Trophoblast cell (in vitro differentiated cells and primary cell): ENCODE results near the gene GNAT2.

Source experiments
- DNase-seq, 2 donors: peaks; one replicate each; pipeline ENCODE4 v3.0.0-alpha.2; 2016
- H2AFZ ChIP-seq: 2 replicates; pipeline ENCODE4 v1.6.1; 2013; ENCODE audit warnings: low read length, moderate library complexity, mild to moderate bottlenecking; ENCODE audit not compliant: insufficient read depth, poor library complexity
- H2AK5ac ChIP-seq: 2 replicates; pipeline ENCODE4 v1.6.1; 2013; ENCODE audit warnings: mild to moderate bottlenecking, low read length
- H2BK120ac ChIP-seq: 2 replicates; pipeline ENCODE4 v1.6.1; 2013; ENCODE audit warnings: low read length, mild to moderate bottlenecking, moderate library complexity; ENCODE audit not compliant: insufficient read depth, poor library complexity
- H2BK12ac ChIP-seq: 2 replicates; pipeline ENCODE4 v1.6.1; 2013; ENCODE audit warnings: mild to moderate bottlenecking, low read length, moderate library complexity
- H2BK5ac ChIP-seq: 2 replicates; pipeline ENCODE4 v1.6.1; 2013; ENCODE audit warnings: low read length, low read depth, moderate library complexity, mild to moderate bottlenecking; ENCODE audit not compliant: poor library complexity
- H3K14ac ChIP-seq: 2 replicates; pipeline ENCODE4 v1.6.1; 2013; ENCODE audit warnings: mild to moderate bottlenecking, low read length
- H3K18ac ChIP-seq: 2 replicates; pipeline ENCODE4 v1.6.1; 2013; ENCODE audit warnings: mild to moderate bottlenecking, low read length
- H3K23ac ChIP-seq: 2 replicates; pipeline ENCODE4 v1.6.1; 2013; ENCODE audit warnings: low read length
- H3K27ac ChIP-seq: 2 replicates; pipeline ENCODE4 v1.5.1; 2013; ENCODE audit warnings: low read depth, mild to moderate bottlenecking, inconsistent platforms, low read length, moderate library complexity
- H3K27me3 ChIP-seq: 2 replicates; pipeline ENCODE4 v1.6.1; 2013; ENCODE audit warnings: inconsistent platforms, mild to moderate bottlenecking, low read length, moderate library complexity; ENCODE audit not compliant: insufficient read depth
- H3K36me3 ChIP-seq, 2 experiments: 1 replicate in 1 of 2; 2 replicates in 1 of 2; pipeline ENCODE4 v1.6.1; 2013; ENCODE audit warnings: low read length in 2 of 2, mild to moderate bottlenecking in 2 of 2, moderate library complexity in 1 of 2; ENCODE audit not compliant: insufficient read depth in 2 of 2, control insufficient read depth in 1 of 2
- H3K4ac ChIP-seq: 2 replicates; pipeline ENCODE4 v1.6.1; 2013; ENCODE audit warnings: low read depth, mild to moderate bottlenecking, low read length, moderate library complexity
- H3K4me1 ChIP-seq, 2 experiments: 1 replicate in 1 of 2; 2 replicates in 1 of 2; pipeline ENCODE4 v1.6.1; 2013; ENCODE audit warnings: low read length in 2 of 2, mild to moderate bottlenecking in 2 of 2, moderate library complexity in 1 of 2; ENCODE audit not compliant: insufficient read depth in 2 of 2, control insufficient read depth in 1 of 2
- H3K4me2 ChIP-seq: 2 replicates; pipeline ENCODE4 v1.6.1; 2013; ENCODE audit warnings: inconsistent platforms, mild to moderate bottlenecking, low read length, moderate library complexity
- H3K4me3 ChIP-seq: 2 replicates; pipeline ENCODE4 v1.5.1; 2013; ENCODE audit warnings: mild to moderate bottlenecking, low read depth, low read length, inconsistent platforms
- H3K79me1 ChIP-seq: one replicate; pipeline ENCODE4 v1.6.1; 2013; ENCODE audit warnings: low read length
- H3K79me2 ChIP-seq: 2 replicates; pipeline ENCODE4 v1.6.1; 2013; ENCODE audit warnings: low read length, mild to moderate bottlenecking; ENCODE audit not compliant: control insufficient read depth, insufficient read depth, poor library complexity
- H3K9ac ChIP-seq: 2 replicates; pipeline ENCODE4 v1.6.1; 2013; ENCODE audit warnings: mild to moderate bottlenecking, low read length
- H3K9me3 ChIP-seq: 2 replicates; pipeline ENCODE4 v1.6.1; 2013; ENCODE audit warnings: low read depth, mild to moderate bottlenecking, control low read depth, inconsistent platforms, low read length; ENCODE audit not compliant: insufficient read depth
- H4K12ac ChIP-seq: 2 replicates; pipeline ENCODE4 v1.6.1; 2013; ENCODE audit warnings: low read depth, mild to moderate bottlenecking, low read length, moderate library complexity
- H4K8ac ChIP-seq: 2 replicates; pipeline ENCODE4 v1.6.1; 2013; ENCODE audit warnings: low read depth, mild to moderate bottlenecking, low read length, moderate library complexity
- H4K91ac ChIP-seq: one replicate; pipeline ENCODE4 v1.6.1; 2013; ENCODE audit warnings: low read depth, mild to moderate bottlenecking, low read length, moderate library complexity
- WGBS: extraction: QIAGEN DNeasy Blood & Tissue Kit; methylation state at CpG from one replicate; pipeline ENCODE4 v1.1.7; 2013; ENCODE audit warnings: missing lambda C conversion rate; ENCODE audit not compliant: insufficient read length, insufficient coverage; ENCODE audit errors: extremely low coverage; 5-methylcytosine and 5-hydroxymethylcytosine counted together

The GNAT2 gene

DNA sequence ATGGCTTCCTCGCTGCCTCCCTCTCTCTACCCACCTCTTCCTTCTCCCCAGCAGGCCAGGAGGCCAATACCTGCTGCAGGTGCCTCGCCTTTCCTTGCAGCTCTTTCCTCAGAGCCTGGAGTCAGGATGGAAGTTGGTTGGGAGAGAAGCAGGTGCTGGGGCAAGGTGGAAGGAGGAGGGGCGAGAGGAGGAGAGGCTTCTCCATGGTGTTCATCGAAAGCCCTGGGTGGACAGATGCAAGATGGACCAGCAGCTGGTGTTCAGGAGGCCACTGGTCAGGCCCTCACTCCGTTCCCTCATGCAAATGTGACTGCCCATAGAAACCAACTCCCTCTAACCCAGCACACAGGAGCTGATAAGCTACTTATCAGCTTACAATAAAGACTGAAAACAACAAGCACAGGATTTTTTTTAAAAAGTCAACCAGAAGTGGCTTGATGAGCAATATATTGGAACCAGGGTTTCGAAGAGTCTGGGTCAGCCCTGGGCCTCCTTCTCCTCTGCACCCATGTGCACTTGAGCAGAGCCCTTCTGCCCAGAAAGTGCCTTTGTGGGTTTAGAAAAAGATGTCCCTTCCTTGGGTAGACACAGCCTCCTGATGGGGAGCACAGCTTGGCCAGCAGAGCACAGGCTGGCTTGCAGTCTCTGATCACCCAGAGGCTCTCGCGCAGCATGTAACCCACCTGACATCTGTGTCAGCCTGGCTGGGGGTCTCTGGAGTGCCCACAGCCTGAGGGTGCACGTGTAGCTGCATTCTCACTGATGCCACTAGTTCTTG is 19.8 kb upstream of the GNAT2 start:
- Histone ChIP-seq H3K9me3 (no peaks in the 10 kb centered on the region), H3K14ac (no peak overlapping the region), H2BK5ac (no peak overlapping the region), H3K79me2 (no peaks in the 10 kb centered on the region), H3K36me3 (no peaks in the 10 kb centered on the region), H2AFZ (no peak overlapping the region), H3K9ac (no peak overlapping the region), H3K27me3 (no peaks in the 10 kb centered on the region), H4K12ac (no peak overlapping the region), H3K23ac (no peak overlapping the region), H3K4me1 (peaks cover 6 to 14% of the 10 kb centered on the region in 2 experiments), H2BK12ac (no peak overlapping the region), H4K8ac (no peak overlapping the region), H2BK120ac (no peak overlapping the region), H3K27ac (no peak overlapping the region), H2AK5ac (no peak overlapping the region), H3K18ac (no peak overlapping the region), H3K4ac (no peak overlapping the region), H3K4me3 (no peak overlapping the region), H3K79me1 (peaks cover 3% of the 10 kb centered on the region), H3K4me2 (no peak overlapping the region), H4K91ac (no peak overlapping the region)
- WGBS, result no CpG with 5 or more reads among the region's 9 CpGs
- DNase-seq, result no peak

DNA sequence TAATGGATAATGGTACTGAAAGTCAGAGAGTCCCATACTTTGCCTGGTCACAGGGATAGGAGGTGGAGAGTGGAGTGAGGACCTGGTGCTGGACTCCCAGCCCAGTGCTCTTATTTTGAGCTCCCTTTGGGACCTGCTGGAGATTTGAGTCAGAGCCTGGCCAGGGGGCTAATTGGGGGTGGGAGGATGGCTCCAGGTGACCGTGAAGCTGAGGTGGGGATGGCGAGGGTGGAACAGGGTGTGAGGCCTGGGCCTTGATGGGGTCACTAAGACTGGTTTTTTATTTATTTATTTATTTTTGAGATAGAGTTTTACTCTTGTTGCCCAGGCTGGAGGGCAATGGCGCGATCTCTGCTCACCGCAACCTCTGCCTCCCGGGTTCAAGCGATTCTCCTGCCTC is 18.0 kb upstream of the GNAT2 start:
- no peak overlapping the region for H2BK120ac ChIP-seq
- no peaks in the 10 kb centered on the region for H3K79me2 ChIP-seq
- H4K12ac ChIP-seq, result no peak overlapping the region
- no peak overlapping the region for H3K4ac ChIP-seq
- no peak overlapping the region for H3K18ac ChIP-seq
- no peak overlapping the region for H3K4me2 ChIP-seq
- no peak overlapping the region for H2AK5ac ChIP-seq
- no peak overlapping the region for H2AFZ ChIP-seq
- H3K27me3 ChIP-seq, result no peaks in the 10 kb centered on the region
- no peak overlapping the region for H3K4me3 ChIP-seq
- no peak overlapping the region for H3K27ac ChIP-seq
- no peak overlapping the region for H3K9ac ChIP-seq
- no peaks in the 10 kb centered on the region for H3K9me3 ChIP-seq
- H4K8ac ChIP-seq, result no peak overlapping the region
- H3K14ac ChIP-seq, result no peak overlapping the region
- DNase-seq, result no peak
- no peaks in the 10 kb centered on the region for H3K36me3 ChIP-seq
- H3K23ac ChIP-seq, result no peak overlapping the region
- no peak overlapping the region for H4K91ac ChIP-seq
- H3K4me1 ChIP-seq, result peaks cover 3 to 9% of the 10 kb centered on the region in 2 experiments
- no peak overlapping the region for H2BK12ac ChIP-seq
- no peaks in the 10 kb centered on the region for H3K79me1 ChIP-seq
- WGBS, result no CpG with 5 or more reads among the region's 7 CpGs
- H2BK5ac ChIP-seq, result no peak overlapping the region

DNA sequence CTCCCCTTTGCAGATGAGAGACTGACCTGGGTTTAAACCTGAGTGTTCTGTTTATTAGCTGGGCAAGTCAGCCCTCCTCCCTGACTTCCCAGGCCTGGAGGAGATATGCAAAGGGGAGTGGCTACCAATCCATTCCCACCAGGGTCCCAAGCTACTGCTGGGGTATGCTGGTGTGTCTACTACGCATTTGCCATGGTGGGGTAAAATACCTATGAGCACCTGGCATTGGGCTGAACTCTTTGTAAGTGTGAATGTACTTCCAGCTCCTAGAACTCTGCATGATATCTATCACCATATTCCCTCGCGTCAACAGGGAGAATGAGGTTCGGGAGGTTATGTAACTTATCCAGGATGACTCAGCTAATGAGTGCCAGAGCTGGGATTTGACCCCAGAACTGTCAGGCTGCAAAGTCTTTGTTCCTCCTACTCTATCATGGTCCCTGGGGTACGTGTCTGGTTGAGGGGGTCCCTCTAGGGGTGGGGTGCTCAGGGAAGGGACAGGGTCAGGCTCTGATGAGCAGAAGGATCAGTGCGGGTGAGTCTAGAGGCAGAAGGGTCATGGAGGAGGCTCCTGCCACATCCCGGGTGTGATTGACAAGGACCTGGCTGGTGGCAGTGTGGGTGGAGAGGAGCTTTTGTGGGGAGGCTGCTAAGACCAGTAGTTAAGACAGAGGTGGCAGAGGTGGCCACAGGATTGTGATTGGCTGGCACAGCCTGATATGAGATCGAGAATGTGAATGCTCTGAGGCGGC is 17.0 kb upstream of the GNAT2 start:
- H3K27ac ChIP-seq, result no peak overlapping the region
- H3K23ac ChIP-seq, result no peak overlapping the region
- H3K27me3 ChIP-seq, result no peaks in the 10 kb centered on the region
- no peak for DNase-seq
- no peak overlapping the region for H3K18ac ChIP-seq
- H2BK12ac ChIP-seq, result no peak overlapping the region
- H3K9ac ChIP-seq, result no peak overlapping the region
- H3K36me3 ChIP-seq, result peaks cover 4 to 7% of the 10 kb centered on the region in 2 experiments
- H4K12ac ChIP-seq, result no peak overlapping the region
- H3K4ac ChIP-seq, result no peak overlapping the region
- H4K8ac ChIP-seq, result no peak overlapping the region
- peak overlapping the region; percentile 8 for H4K91ac ChIP-seq
- WGBS, result no CpG with 5 or more reads among the region's 9 CpGs
- H3K79me2 ChIP-seq, result no peaks in the 10 kb centered on the region
- no peak overlapping the region for H2BK120ac ChIP-seq
- H3K4me2 ChIP-seq, result no peak overlapping the region
- no peaks in the 10 kb centered on the region for H3K9me3 ChIP-seq
- no peak overlapping the region for H3K4me3 ChIP-seq
- H3K14ac ChIP-seq, result no peak overlapping the region
- H3K4me1 ChIP-seq, result peaks cover 3 to 9% of the 10 kb centered on the region in 2 experiments
- no peaks in the 10 kb centered on the region for H3K79me1 ChIP-seq
- H2BK5ac ChIP-seq, result no peak overlapping the region
- H2AFZ ChIP-seq, result peak overlapping the region; percentile 5
- no peak overlapping the region for H2AK5ac ChIP-seq

DNA sequence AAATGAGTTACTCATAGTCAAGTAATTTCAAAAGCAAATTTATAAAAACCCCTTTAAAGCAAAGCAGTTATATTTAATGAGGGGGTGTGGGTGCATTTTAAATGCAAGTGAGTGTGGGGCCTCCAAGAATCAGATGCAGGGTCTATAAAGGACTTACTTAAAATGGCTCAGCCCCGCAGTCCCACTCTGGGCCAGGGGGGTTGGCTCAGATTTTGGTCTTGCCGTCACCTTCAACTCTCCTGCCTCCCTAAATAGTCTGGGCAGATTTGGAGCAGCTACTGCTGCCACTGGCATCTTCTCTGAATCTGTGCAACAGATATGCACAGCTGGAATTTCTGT is 16.4 kb upstream of the GNAT2 start:
- Histone ChIP-seq H2AK5ac (no peak overlapping the region), H3K14ac (no peak overlapping the region), H3K23ac (no peak overlapping the region), H4K91ac (no peak overlapping the region), H3K18ac (no peak overlapping the region), H3K4me2 (no peak overlapping the region), H3K27me3 (no peaks in the 10 kb centered on the region), H3K9ac (no peak overlapping the region), H3K79me2 (no peaks in the 10 kb centered on the region), H3K4ac (no peak overlapping the region), H2BK5ac (no peak overlapping the region), H3K4me1 (peaks cover 3 to 9% of the 10 kb centered on the region in 2 experiments), H2AFZ (no peak overlapping the region), H2BK12ac (no peak overlapping the region), H3K36me3 (peaks cover 10 to 13% of the 10 kb centered on the region in 2 experiments), H3K79me1 (no peaks in the 10 kb centered on the region), H4K12ac (no peak overlapping the region), H2BK120ac (no peak overlapping the region), H4K8ac (no peak overlapping the region), H3K4me3 (no peak overlapping the region), H3K9me3 (no peaks in the 10 kb centered on the region), H3K27ac (no peak overlapping the region)
- WGBS, result no CpG with 5 or more reads among the region's 2 CpGs
- DNase-seq, result no peak
